Measurements from ENCODE around the gene ADAMTS10. TPM values are rescaled to one million over a fixed set of nuclear protein-coding genes. Genes with fewer than 3 reads are reported as not detected.
A peak's percentile ranks its signal among the peaks of the same experiment; 100 is the strongest.
"Not testable (repeated sequence)": the region's sequence is repeated elsewhere in the genome, so short reads cannot be mapped to it uniquely, and the experiment has no call there.

ADAMTS10 gene
- total RNA-seq, 1 experiment from 2014 or later, result not detected

- ATAC-seq (no peak), DNase-seq (no peak)
- Histone ChIP-seq H2AFZ (ENCODE audit: low read length) (no peak overlapping the region), H3K9ac (ENCODE audit: low read length) (no peak overlapping the region), H3K4me1 (ENCODE audit: insufficient read depth, low read length) (no peaks in the 10 kb centered on the region), H3K79me2 (ENCODE audit: low read length) (no peaks in the 10 kb centered on the region), H3K4me2 (ENCODE audit: low read length) (no peak overlapping the region), H4K20me1 (ENCODE audit: low read length) (no peaks in the 10 kb centered on the region), H3K27me3 (ENCODE audit: low read length) (no peaks in the 10 kb centered on the region), H3K9me3 (ENCODE audit: low read length) (no peaks in the 10 kb centered on the region), H3K27ac (ENCODE audit: low read length) (no peak overlapping the region), H3K4me3 (ENCODE audit: low read length) (no peak overlapping the region), H3K9me2 (replicated peaks; ENCODE audit: low read length) (no peaks in the 10 kb centered on the region), H3F3A (ENCODE audit: low read length, unreplicated experiment) (no peaks in the 10 kb centered on the region), H3K36me3 (ENCODE audit: low read depth, low read length) (no peaks in the 10 kb centered on the region)
- intact Hi-C loops (cut with micrococcal nuclease), result no loop called here
- no TSS peak for BruUV-seq (replicated peaks)
- ChIA-PET CTCF (no interaction called here), POLR2A (ENCODE audit: unreplicated experiment) (no interaction called here)
- TF ChIP-seq CTCF (conservative IDR thresholded peaks at IDR 0.05; ENCODE audit: low read depth, low read length) (no peak), EZH2phosphoT487 (IDR thresholded peaks at IDR 0.05; ENCODE audit: borderline replicate concordance, low read length) (no peak), EZH2 (IDR thresholded peaks at IDR 0.05; ENCODE audit: low read length, unreplicated experiment) (no peak)
Observed at GRCh38 chr19:8629184-8629583, 18.7 kb upstream of the ADAMTS10 start.

- intact Hi-C loops (cut with micrococcal nuclease), result no loop called here
Observed at GRCh38 chr19:8626842-8627241, 16.3 kb upstream of the ADAMTS10 start.

DNA sequence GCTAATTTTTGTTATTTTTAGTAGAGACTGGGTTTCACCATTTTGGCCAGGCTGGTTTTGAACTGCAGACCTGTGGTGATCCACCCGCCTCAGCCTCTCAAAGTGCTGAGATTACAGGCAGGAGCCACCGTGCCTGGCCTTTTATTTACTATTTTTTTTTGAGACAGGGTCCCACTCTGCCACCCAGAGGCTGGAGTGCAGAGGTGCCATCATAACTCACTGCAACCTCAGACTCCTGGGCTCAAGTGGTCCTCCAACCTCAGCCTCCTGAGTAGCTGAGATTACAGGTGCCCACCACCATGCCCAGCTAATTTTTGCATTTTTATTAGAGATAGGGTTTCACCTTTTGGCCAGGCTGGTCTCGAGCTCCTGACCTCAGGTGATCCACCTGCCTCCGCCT lies 12.4 kb upstream of the ADAMTS10 start:
- BruUV-seq (replicated peaks); H3K4me1 ChIP-seq (ENCODE audit: insufficient read depth, low read length); H3K9me3 ChIP-seq (ENCODE audit: low read length); H3K9ac ChIP-seq (ENCODE audit: low read length); H3K79me2 ChIP-seq (ENCODE audit: low read length); POLR2A ChIA-PET (ENCODE audit: unreplicated experiment); H3F3A ChIP-seq (ENCODE audit: low read length, unreplicated experiment); DNase-seq; H4K20me1 ChIP-seq (ENCODE audit: low read length); H3K9me2 ChIP-seq (replicated peaks; ENCODE audit: low read length); H3K4me3 ChIP-seq (ENCODE audit: low read length); H3K27me3 ChIP-seq (ENCODE audit: low read length); CTCF ChIA-PET; H3K27ac ChIP-seq (ENCODE audit: low read length); ATAC-seq; intact Hi-C loops (cut with micrococcal nuclease); H3K36me3 ChIP-seq (ENCODE audit: low read depth, low read length); H2AFZ ChIP-seq (ENCODE audit: low read length); H3K4me2 ChIP-seq (ENCODE audit: low read length): not testable (repeated sequence)
- TF ChIP-seq CTCF (conservative IDR thresholded peaks at IDR 0.05; ENCODE audit: low read depth, low read length), result peak; percentile 42; the same call in 1 of the 2 replicates

More at GRCh38 chr19:8626842-8627241, 16.3 kb upstream of the ADAMTS10 start:
- Histone ChIP-seq H3K9me2 (replicated peaks; ENCODE audit: low read length) (no peaks in the 10 kb centered on the region), H3K27me3 (ENCODE audit: low read length) (no peaks in the 10 kb centered on the region), H3K27ac (ENCODE audit: low read length) (no peak overlapping the region), H3K79me2 (ENCODE audit: low read length) (no peaks in the 10 kb centered on the region), H3F3A (ENCODE audit: low read length, unreplicated experiment) (no peaks in the 10 kb centered on the region), H3K4me2 (ENCODE audit: low read length) (no peak overlapping the region), H3K9ac (ENCODE audit: low read length) (no peak overlapping the region), H2AFZ (ENCODE audit: low read length) (no peak overlapping the region), H3K9me3 (ENCODE audit: low read length) (no peaks in the 10 kb centered on the region), H3K36me3 (ENCODE audit: low read depth, low read length) (no peaks in the 10 kb centered on the region), H3K4me1 (ENCODE audit: insufficient read depth, low read length) (no peaks in the 10 kb centered on the region), H3K4me3 (ENCODE audit: low read length) (no peak overlapping the region), H4K20me1 (ENCODE audit: low read length) (no peaks in the 10 kb centered on the region)
- ChIA-PET POLR2A (ENCODE audit: unreplicated experiment) (no interaction called here), CTCF (no interaction called here)
- BruUV-seq (replicated peaks), result no TSS peak
- TF ChIP-seq CTCF (conservative IDR thresholded peaks at IDR 0.05; ENCODE audit: low read depth, low read length) (no peak), EZH2phosphoT487 (IDR thresholded peaks at IDR 0.05; ENCODE audit: borderline replicate concordance, low read length) (no peak), EZH2 (IDR thresholded peaks at IDR 0.05; ENCODE audit: low read length, unreplicated experiment) (no peak)
- ATAC-seq, result no peak
- no peak for DNase-seq
